Measurements from ENCODE around the gene EDC3. TPM values are rescaled to one million over a fixed set of nuclear protein-coding genes. Genes with fewer than 3 reads are reported as not detected.

EDC3 gene
- total and polyA plus RNA-seq, 9 of the 15 experiments (the other 6 are each of a cell fraction or from before 2014, with no cell fraction given), result 11.7 to 63.9 (median 32.8) TPM

GRCh38 chr15:74631935-74632560 is 63.8 kb downstream of the EDC3 start:
- intact Hi-C loops (cut with micrococcal nuclease) (loop anchor here (1.0 kb wide), 1 partner anchor 257 kb away; no protein-coding TSS in a partner anchor), in situ Hi-C loops (cut with MboI) (no loop called here)
- Histone ChIP-seq H3K4me3 (no peak overlapping the region), H3K9ac (ENCODE audit: insufficient read depth in 1 of 2, low read depth in 2 of 2, low read length in 2 of 2) (no peak overlapping the region), H3K4me1 (replicated peaks in 1 of 2; ENCODE audit: control insufficient read depth in 2 of 2, insufficient read depth in 2 of 2, low read length in 2 of 2) (no peaks in the 10 kb centered on the region; a peak in 1 of 5 replicates), H3K4me2 (ENCODE audit: insufficient read depth, low read length) (no peak overlapping the region), H2AFZ (ENCODE audit: low read depth, low read length) (no peak overlapping the region), H3K79me2 (ENCODE audit: control insufficient read depth, insufficient read depth, low read length) (no peaks in the 10 kb centered on the region), H4K20me1 (replicated peaks; ENCODE audit: control insufficient read depth, insufficient read depth, low read length) (peaks cover 33% of the 10 kb centered on the region), H3K9me3 (replicated peaks; ENCODE audit: control insufficient read depth, insufficient read depth, low read depth, low read length) (no peaks in the 10 kb centered on the region), H3K27ac (ENCODE audit: extremely low read depth, low read depth, low read length) (no peak overlapping the region), H3K9me1 (ENCODE audit: control insufficient read depth, insufficient read depth, low read length) (peaks cover 9% of the 10 kb centered on the region), H3K27me3 (ENCODE audit: control insufficient read depth in 2 of 2, insufficient read depth in 2 of 2, low read length in 2 of 2) (no peaks in the 10 kb centered on the region), H3K36me3 (ENCODE audit: control insufficient read depth, insufficient read depth, low read length) (peaks cover 94% of the 10 kb centered on the region)
- peak; percentile 88 for FAIRE-seq
- BruUV-seq (replicated peaks), result no TSS peak
- 72% methylated on average over 8 of the region's 8 CpGs for WGBS (ENCODE audit: insufficient coverage, low coverage, missing lambda C conversion rate)
- POLR2A ChIA-PET, result interaction anchor here (0.7 to 3.8 kb wide), 6 partner anchors 9 to 297 kb away, joined by 3 to 16 read pairs (median 6); no protein-coding TSS in a partner anchor
- peak; percentile 87 for ATAC-seq
- CTCF ChIA-PET (ENCODE audit: low intra/inter-chr PET ratio), result interaction anchor here (0.6 to 2.2 kb wide), 8 partner anchors 9 to 1030 kb away, joined by 3 to 32 read pairs (median 4); no protein-coding TSS in a partner anchor
- DNase-seq (ENCODE audit: extremely low read depth in 1 of 4, low spot score in 3 of 4), result peak; percentile 72 to 82 (median 78)
- TF ChIP-seq E2F5 (CRISPR knock-in tag; IDR thresholded peaks at IDR 0.05) (0 out of 2 replicates have a peak, but pooled peaks have one; percentile 19), REST (IDR thresholded peaks at IDR 0.05; ENCODE audit: borderline replicate concordance) (peak; percentile 58; the same call in 1 of the 2 replicates), REST (CRISPR knock-in tag; IDR thresholded peaks at IDR 0.05; ENCODE audit: low read depth) (no peak), NKRF (IDR thresholded peaks at IDR 0.05; ENCODE audit: borderline replicate concordance) (no peak), TEAD2 (tag; IDR thresholded peaks at IDR 0.05) (no peak), CTCF (IDR thresholded peaks at IDR 0.05 in 2 of 3, conservative IDR thresholded peaks at IDR 0.05 in 1 of 3; ENCODE audit: insufficient read depth in 2 of 3, low read depth in 1 of 3, low read length in 3 of 3) (peak; percentile 81 to 94 (median 89))

All from K562 (cell line).